HEK293 (cell line): Measurements from ENCODE around the gene ATP13A4.
A peak's percentile ranks its signal among the peaks of the same experiment; 100 is the strongest.

Experiments used
- GLI4 ChIP-seq: fragments of 450-650 bp; formaldehyde crosslinking; IDR thresholded peaks from 2 replicates; pipeline ENCODE4 v1.5.1; 2016; ENCODE audit warnings: missing biosample characterization, missing genetic modification characterization
- HOXC10 ChIP-seq: sonication (generic); formaldehyde crosslinking; IDR thresholded peaks from 2 replicates; pipeline ENCODE4 v1.8.1; 2023; ENCODE audit warnings: mild to moderate bottlenecking, missing genetic modification reagents
- IKZF3 ChIP-seq: fragments of 450-650 bp; IDR thresholded peaks from 2 replicates; pipeline ENCODE4 v1.5.0; 2018; ENCODE audit warnings: missing biosample characterization, mild to moderate bottlenecking, missing genetic modification characterization, moderate library complexity
- KLF10 ChIP-seq: fragments of 450-650 bp; IDR thresholded peaks from 2 replicates; pipeline ENCODE4 v1.5.1; 2018; ENCODE audit warnings: missing biosample characterization, mild to moderate bottlenecking, missing genetic modification characterization
- KLF16 ChIP-seq: fragments of 450-650 bp; formaldehyde crosslinking; IDR thresholded peaks from 2 replicates; pipeline ENCODE4 v1.5.1; 2017; ENCODE audit warnings: missing biosample characterization, missing genetic modification characterization
- SP3 ChIP-seq: fragments of 450-650 bp; formaldehyde crosslinking; IDR thresholded peaks from 2 replicates; pipeline ENCODE4 v1.5.1; 2016; ENCODE audit warnings: missing biosample characterization, missing genetic modification characterization
- ZBTB20 ChIP-seq: fragments of 450-650 bp; formaldehyde crosslinking; IDR thresholded peaks from 2 replicates; pipeline ENCODE4 v1.5.1; 2016; ENCODE audit warnings: missing biosample characterization, missing genetic modification characterization
- ZBTB21 ChIP-seq: fragments of 450-650 bp; formaldehyde crosslinking; IDR thresholded peaks from 2 replicates; pipeline ENCODE4 v1.5.1; 2017; ENCODE audit warnings: missing biosample characterization, missing genetic modification characterization
- ZNF132 ChIP-seq: fragments of 450-650 bp; formaldehyde crosslinking; IDR thresholded peaks from 2 replicates; pipeline ENCODE4 v1.5.1; 2017; ENCODE audit warnings: missing biosample characterization, missing genetic modification characterization, borderline replicate concordance
- ZNF140 ChIP-seq: fragments of 450-650 bp; formaldehyde crosslinking; IDR thresholded peaks from 2 replicates; pipeline ENCODE4 v1.5.1; 2016; ENCODE audit warnings: missing biosample characterization, missing genetic modification characterization
- ZNF221 ChIP-seq: fragments of 450-650 bp; formaldehyde crosslinking; IDR thresholded peaks from 2 replicates; pipeline ENCODE4 v1.5.1; 2017; ENCODE audit warnings: missing biosample characterization, missing genetic modification characterization, borderline replicate concordance
- ZNF248 ChIP-seq: fragments of 450-650 bp; formaldehyde crosslinking; IDR thresholded peaks from 2 replicates; pipeline ENCODE4 v1.5.1; 2017; ENCODE audit warnings: missing biosample characterization, missing genetic modification characterization
- ZNF266 ChIP-seq: fragments of 450-650 bp; formaldehyde crosslinking; IDR thresholded peaks from 2 replicates; pipeline ENCODE4 v1.5.1; 2016; ENCODE audit warnings: missing biosample characterization, missing genetic modification characterization, low read depth
- ZNF274 ChIP-seq, 2 experiments: fragments of 200-500 bp in 1 of 2; fragments of 450-650 bp in 1 of 2; sonication (Bioruptor generic) in 1 of 2; formaldehyde crosslinking in 1 of 2; IDR thresholded peaks; 2 replicates each; pipeline versions ENCODE4 v1.5.1 to v1.6.1; 2014 to 2016; ENCODE audit warnings: borderline replicate concordance in 1 of 2, inconsistent platforms in 1 of 2, low read length in 1 of 2, missing biosample characterization in 1 of 2, missing genetic modification characterization in 1 of 2
- ZNF341 ChIP-seq: fragments of 450-650 bp; formaldehyde crosslinking; IDR thresholded peaks from 2 replicates; pipeline ENCODE4; 2016; ENCODE audit warnings: low read depth, missing biosample characterization, missing genetic modification characterization
- ZNF350 ChIP-seq: fragments of 450-650 bp; formaldehyde crosslinking; IDR thresholded peaks from 2 replicates; pipeline ENCODE4 v1.5.0; 2017; ENCODE audit warnings: missing biosample characterization, mild to moderate bottlenecking, missing genetic modification characterization
- ZNF366 ChIP-seq: fragments of 450-650 bp; formaldehyde crosslinking; conservative IDR thresholded peaks from 2 replicates; pipeline ENCODE4 v1.5.1; 2016; ENCODE audit warnings: missing biosample characterization, missing genetic modification characterization
- ZNF37A ChIP-seq: fragments of 450-650 bp; IDR thresholded peaks from 2 replicates; pipeline ENCODE4 v1.5.1; 2018; ENCODE audit warnings: missing biosample characterization, missing genetic modification characterization
- ZNF558 ChIP-seq: fragments of 450-650 bp; formaldehyde crosslinking; IDR thresholded peaks from 2 replicates; pipeline ENCODE4 v1.5.1; 2016; ENCODE audit warnings: missing biosample characterization, missing genetic modification characterization
- ZNF707 ChIP-seq: fragments of 450-650 bp; formaldehyde crosslinking; IDR thresholded peaks from 2 replicates; pipeline ENCODE4 v1.5.1; 2016; ENCODE audit warnings: missing biosample characterization, missing genetic modification characterization
- ZNF76 ChIP-seq: fragments of 450-650 bp; formaldehyde crosslinking; IDR thresholded peaks from 2 replicates; pipeline ENCODE4; 2016; ENCODE audit warnings: low read depth, missing biosample characterization, missing genetic modification characterization, borderline replicate concordance
- ZNF791 ChIP-seq: fragments of 450-650 bp; formaldehyde crosslinking; IDR thresholded peaks from 2 replicates; pipeline ENCODE4 v1.5.1; 2016; ENCODE audit warnings: missing biosample characterization, missing genetic modification characterization
- TF ChIP-seq, protein P1 (sequence below): fragments of 450-650 bp; formaldehyde crosslinking; IDR thresholded peaks from 2 replicates; pipeline ENCODE4 v1.5.1; 2017; ENCODE audit warnings: missing biosample characterization, missing genetic modification characterization
- TF ChIP-seq, protein P2 (sequence below): fragments of 450-650 bp; formaldehyde crosslinking; IDR thresholded peaks from 2 replicates; pipeline ENCODE4; 2016; ENCODE audit warnings: missing biosample characterization, missing genetic modification characterization
- TF ChIP-seq, protein P3 (sequence below): fragments of 450-650 bp; formaldehyde crosslinking; IDR thresholded peaks from 2 replicates; pipeline ENCODE4 v1.5.1; 2016; ENCODE audit warnings: missing biosample characterization, missing genetic modification characterization
- TF ChIP-seq, protein P4 (sequence below): fragments of 450-650 bp; IDR thresholded peaks from 2 replicates; pipeline ENCODE4 v1.5.1; 2018; ENCODE audit warnings: missing biosample characterization, mild to moderate bottlenecking, missing genetic modification characterization
- TF ChIP-seq, protein P5 (sequence below): fragments of 450-650 bp; formaldehyde crosslinking; IDR thresholded peaks from 2 replicates; pipeline ENCODE4 v1.5.1; 2016; ENCODE audit warnings: missing biosample characterization, missing genetic modification characterization
- TF ChIP-seq, protein P6 (sequence below): fragments of 450-650 bp; formaldehyde crosslinking; IDR thresholded peaks from 2 replicates; pipeline ENCODE4 v1.5.1; 2016; ENCODE audit warnings: missing biosample characterization, missing genetic modification characterization
- TF ChIP-seq, protein P7 (sequence below): fragments of 450-650 bp; formaldehyde crosslinking; IDR thresholded peaks from 2 replicates; pipeline ENCODE4 v1.5.1; 2016; ENCODE audit warnings: missing biosample characterization, missing genetic modification characterization

The ATP13A4 gene

DNA sequence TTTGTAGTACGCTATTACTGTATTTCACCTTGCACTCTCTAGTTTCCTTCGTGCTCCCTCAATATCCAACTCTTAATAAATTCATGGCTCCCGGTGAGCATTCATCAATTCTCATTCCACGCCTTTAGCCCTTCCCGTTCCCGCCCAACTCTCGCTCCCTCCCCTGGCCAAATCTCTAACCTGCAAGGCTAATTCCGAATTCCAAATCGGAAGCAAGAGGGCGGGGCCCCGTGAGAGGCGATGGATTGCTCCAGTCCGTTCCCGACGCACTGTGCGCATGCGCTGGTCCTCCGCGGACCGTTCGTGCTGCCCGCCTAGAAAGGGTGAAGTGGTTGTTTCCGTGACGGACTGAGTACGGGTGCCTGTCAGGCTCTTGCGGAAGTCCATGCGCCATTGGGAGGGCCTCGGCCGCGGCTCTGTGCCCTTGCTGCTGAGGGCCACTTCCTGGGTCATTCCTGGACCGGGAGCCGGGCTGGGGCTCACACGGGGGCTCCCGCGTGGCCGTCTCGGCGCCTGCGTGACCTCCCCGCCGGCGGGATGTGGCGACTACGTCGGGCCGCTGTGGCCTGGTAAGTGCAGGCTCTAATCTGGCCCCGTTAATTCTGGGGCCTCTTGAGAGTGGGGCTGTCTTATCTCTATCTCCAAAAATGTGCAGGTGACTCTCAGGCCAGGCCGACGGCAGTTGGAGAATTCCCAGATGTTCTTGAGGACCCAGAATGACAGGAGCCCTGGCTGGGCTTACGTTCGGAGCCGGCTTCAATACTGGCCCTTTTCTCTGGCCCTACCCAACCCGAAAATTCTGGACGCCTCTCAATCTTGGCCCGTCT is 38.4 kb upstream of the ATP13A4 start, which contains the start of gene OPA1 (continued):
- TF ChIP-seq, protein P1, sequence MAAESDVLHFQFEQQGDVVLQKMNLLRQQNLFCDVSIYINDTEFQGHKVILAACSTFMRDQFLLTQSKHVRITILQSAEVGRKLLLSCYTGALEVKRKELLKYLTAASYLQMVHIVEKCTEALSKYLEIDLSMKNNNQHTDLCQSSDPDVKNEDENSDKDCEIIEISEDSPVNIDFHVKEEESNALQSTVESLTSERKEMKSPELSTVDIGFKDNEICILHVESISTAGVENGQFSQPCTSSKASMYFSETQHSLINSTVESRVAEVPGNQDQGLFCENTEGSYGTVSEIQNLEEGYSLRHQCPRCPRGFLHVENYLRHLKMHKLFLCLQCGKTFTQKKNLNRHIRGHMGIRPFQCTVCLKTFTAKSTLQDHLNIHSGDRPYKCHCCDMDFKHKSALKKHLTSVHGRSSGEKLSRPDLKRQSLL (tag by site-specific recombination), result 0 out of 2 replicates have a peak, but pooled peaks have one; percentile 6
- TF ChIP-seq ZNF558 (tag by site-specific recombination) (0 out of 2 replicates have a peak, but pooled peaks have one; percentile 5), ZNF76 (tag by site-specific recombination) (peak; percentile 53), ZBTB21 (tag by site-specific recombination) (peak; percentile 46; the same call in 1 of the 2 replicates), ZNF274 (IDR thresholded peaks at IDR 0.05; ENCODE audit: low read length) (no peak), ZNF274 (tag by site-specific recombination; IDR thresholded peaks at IDR 0.05; ENCODE audit: borderline replicate concordance) (no peak), ZNF221 (tag by site-specific recombination) (no peak), ZNF341 (tag by site-specific recombination) (peak; percentile 37), ZNF248 (tag by site-specific recombination) (no peak), ZNF791 (tag by site-specific recombination) (no peak), ZNF707 (tag by site-specific recombination) (no peak), ZNF366 (tag by site-specific recombination) (peak; percentile 5; the same call in 1 of the 2 replicates), ZNF350 (tag by site-specific recombination) (no peak), ZNF140 (tag by site-specific recombination) (no peak), ZBTB20 (tag by site-specific recombination) (peak; percentile 29; the same call in 1 of the 2 replicates), ZNF37A (no peak), KLF16 (tag by site-specific recombination) (peak; percentile 83), ZNF266 (tag by site-specific recombination) (no peak), ZNF132 (tag by site-specific recombination) (no peak), HOXC10 (CRISPR knock-in tag) (no peak), GLI4 (tag by site-specific recombination) (no peak; the same call in 1 of the 2 replicates), SP3 (peak; percentile 63), KLF10 (no peak), IKZF3 (tag by site-specific recombination) (peak; percentile 96)
- TF ChIP-seq, protein P2, sequence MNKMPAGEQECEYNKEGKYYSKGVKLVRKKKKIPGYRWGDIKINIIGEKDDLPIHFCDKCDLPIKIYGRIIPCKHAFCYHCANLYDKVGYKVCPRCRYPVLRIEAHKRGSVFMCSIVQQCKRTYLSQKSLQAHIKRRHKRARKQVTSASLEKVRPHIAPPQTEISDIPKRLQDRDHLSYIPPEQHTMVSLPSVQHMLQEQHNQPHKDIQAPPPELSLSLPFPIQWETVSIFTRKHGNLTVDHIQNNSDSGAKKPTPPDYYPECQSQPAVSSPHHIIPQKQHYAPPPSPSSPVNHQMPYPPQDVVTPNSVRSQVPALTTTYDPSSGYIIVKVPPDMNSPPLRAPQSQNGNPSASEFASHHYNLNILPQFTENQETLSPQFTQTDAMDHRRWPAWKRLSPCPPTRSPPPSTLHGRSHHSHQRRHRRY (tag by site-specific recombination), result 0 out of 2 replicates have a peak, but pooled peaks have one; percentile 12
- TF ChIP-seq, protein P3, sequence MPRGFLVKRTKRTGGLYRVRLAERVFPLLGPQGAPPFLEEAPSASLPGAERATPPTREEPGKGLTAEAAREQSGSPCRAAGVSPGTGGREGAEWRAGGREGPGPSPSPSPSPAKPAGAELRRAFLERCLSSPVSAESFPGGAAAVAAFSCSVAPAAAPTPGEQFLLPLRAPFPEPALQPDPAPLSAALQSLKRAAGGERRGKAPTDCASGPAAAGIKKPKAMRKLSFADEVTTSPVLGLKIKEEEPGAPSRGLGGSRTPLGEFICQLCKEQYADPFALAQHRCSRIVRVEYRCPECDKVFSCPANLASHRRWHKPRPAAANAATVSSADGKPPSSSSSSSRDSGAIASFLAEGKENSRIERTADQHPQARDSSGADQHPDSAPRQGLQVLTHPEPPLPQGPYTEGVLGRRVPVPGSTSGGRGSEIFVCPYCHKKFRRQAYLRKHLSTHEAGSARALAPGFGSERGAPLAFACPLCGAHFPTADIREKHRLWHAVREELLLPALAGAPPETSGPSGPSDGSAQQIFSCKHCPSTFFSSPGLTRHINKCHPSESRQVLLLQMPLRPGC, result 0 out of 2 replicates have a peak, but pooled peaks have one; percentile 43
- TF ChIP-seq, protein P4, sequence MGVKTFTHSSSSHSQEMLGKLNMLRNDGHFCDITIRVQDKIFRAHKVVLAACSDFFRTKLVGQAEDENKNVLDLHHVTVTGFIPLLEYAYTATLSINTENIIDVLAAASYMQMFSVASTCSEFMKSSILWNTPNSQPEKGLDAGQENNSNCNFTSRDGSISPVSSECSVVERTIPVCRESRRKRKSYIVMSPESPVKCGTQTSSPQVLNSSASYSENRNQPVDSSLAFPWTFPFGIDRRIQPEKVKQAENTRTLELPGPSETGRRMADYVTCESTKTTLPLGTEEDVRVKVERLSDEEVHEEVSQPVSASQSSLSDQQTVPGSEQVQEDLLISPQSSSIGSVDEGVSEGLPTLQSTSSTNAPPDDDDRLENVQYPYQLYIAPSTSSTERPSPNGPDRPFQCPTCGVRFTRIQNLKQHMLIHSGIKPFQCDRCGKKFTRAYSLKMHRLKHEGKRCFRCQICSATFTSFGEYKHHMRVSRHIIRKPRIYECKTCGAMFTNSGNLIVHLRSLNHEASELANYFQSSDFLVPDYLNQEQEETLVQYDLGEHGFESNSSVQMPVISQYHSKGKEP (tag by site-specific recombination), result no peak
- TF ChIP-seq, protein P5, sequence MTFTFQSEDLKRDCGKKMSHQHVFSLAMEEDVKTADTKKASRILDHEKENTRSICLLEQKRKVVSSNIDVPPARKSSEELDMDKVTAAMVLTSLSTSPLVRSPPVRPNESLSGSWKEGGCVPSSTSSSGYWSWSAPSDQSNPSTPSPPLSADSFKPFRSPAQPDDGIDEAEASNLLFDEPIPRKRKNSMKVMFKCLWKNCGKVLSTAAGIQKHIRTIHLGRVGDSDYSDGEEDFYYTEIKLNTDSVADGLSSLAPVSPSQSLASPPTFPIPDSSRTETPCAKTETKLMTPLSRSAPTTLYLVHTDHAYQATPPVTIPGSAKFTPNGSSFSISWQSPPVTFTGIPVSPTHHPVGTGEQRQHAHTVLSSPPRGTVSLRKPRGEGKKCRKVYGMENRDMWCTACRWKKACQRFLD (tag by site-specific recombination), result no peak
- TF ChIP-seq, protein P6, sequence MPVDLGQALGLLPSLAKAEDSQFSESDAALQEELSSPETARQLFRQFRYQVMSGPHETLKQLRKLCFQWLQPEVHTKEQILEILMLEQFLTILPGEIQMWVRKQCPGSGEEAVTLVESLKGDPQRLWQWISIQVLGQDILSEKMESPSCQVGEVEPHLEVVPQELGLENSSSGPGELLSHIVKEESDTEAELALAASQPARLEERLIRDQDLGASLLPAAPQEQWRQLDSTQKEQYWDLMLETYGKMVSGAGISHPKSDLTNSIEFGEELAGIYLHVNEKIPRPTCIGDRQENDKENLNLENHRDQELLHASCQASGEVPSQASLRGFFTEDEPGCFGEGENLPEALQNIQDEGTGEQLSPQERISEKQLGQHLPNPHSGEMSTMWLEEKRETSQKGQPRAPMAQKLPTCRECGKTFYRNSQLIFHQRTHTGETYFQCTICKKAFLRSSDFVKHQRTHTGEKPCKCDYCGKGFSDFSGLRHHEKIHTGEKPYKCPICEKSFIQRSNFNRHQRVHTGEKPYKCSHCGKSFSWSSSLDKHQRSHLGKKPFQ, result peak; percentile 22; the same call in 1 of the 2 replicates
- TF ChIP-seq, protein P7, sequence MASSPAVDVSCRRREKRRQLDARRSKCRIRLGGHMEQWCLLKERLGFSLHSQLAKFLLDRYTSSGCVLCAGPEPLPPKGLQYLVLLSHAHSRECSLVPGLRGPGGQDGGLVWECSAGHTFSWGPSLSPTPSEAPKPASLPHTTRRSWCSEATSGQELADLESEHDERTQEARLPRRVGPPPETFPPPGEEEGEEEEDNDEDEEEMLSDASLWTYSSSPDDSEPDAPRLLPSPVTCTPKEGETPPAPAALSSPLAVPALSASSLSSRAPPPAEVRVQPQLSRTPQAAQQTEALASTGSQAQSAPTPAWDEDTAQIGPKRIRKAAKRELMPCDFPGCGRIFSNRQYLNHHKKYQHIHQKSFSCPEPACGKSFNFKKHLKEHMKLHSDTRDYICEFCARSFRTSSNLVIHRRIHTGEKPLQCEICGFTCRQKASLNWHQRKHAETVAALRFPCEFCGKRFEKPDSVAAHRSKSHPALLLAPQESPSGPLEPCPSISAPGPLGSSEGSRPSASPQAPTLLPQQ (tag by site-specific recombination), result peak; percentile 81
